Natural killer cell treated with Interleukin-12 subunit alpha and Interleukin-12 subunit beta and Interleukin-15 and Interleukin-18, amount 100 ng/mL, for 72 hours (primary cell): ENCODE measurements around the gene ZEB1. TPM values are rescaled to one million over a fixed set of nuclear protein-coding genes. Genes with fewer than 3 reads are reported as not detected.
A peak's percentile ranks its signal among the peaks of the same experiment; 100 is the strongest.
"Not testable (repeated sequence)": the region's sequence is repeated elsewhere in the genome, so short reads cannot be mapped to it uniquely, and the experiment has no call there.

ENCODE experiments used
- ATAC-seq, 2 donors: fragments of 150-1000 bp; cut with Tn5 transposase in 1 of 2; sonication (Bioruptor Pico), chemical (Tn5 transposase) in 1 of 2; 2 replicates each; pipeline ENCODE4 v1.10.0; 2021
- DNase-seq: peaks from one replicate; pipeline ENCODE4 v3.0.0; 2022; ENCODE audit warnings: low spot score
- H3K27ac Mint-ChIP-seq, 2 donors: 1 replicate in 1 of 2; 2 replicates in 1 of 2; pipeline ENCODE4 v1.8.0; 2022; ENCODE audit warnings: mixed read lengths in 2 of 2, mild to moderate bottlenecking in 1 of 2, moderate library complexity in 1 of 2
- H3K27me3 Mint-ChIP-seq, 2 donors: 1 replicate in 1 of 2; 2 replicates in 1 of 2; pipeline ENCODE4 v1.8.0; 2022; ENCODE audit warnings: mixed read lengths in 2 of 2
- H3K36me3 Mint-ChIP-seq: one replicate; pipeline ENCODE4 v1.8.0; 2022; ENCODE audit warnings: mixed read lengths
- H3K4me1 Mint-ChIP-seq, 2 donors: 1 replicate in 1 of 2; 2 replicates in 1 of 2; pipeline ENCODE4 v1.8.0; 2022; ENCODE audit warnings: low read depth in 2 of 2, mixed read lengths in 2 of 2, mild to moderate bottlenecking in 1 of 2
- H3K4me3 Mint-ChIP-seq: one replicate; pipeline ENCODE4 v1.8.0; 2022; ENCODE audit warnings: mixed read lengths
- H3K9me3 Mint-ChIP-seq: 2 replicates; pipeline ENCODE4 v1.8.0; 2022; ENCODE audit warnings: mixed read lengths
- total RNA-seq, 2 donors: library from RNA; stranded (reverse); gene quantifications; one replicate each; pipeline ENCODE4 v1.2.3, GENCODE V29; 2022

ZEB1 gene
- total RNA-seq, 2 donors from 2014 or later, result 20.0 to 42.8 TPM

DNA sequence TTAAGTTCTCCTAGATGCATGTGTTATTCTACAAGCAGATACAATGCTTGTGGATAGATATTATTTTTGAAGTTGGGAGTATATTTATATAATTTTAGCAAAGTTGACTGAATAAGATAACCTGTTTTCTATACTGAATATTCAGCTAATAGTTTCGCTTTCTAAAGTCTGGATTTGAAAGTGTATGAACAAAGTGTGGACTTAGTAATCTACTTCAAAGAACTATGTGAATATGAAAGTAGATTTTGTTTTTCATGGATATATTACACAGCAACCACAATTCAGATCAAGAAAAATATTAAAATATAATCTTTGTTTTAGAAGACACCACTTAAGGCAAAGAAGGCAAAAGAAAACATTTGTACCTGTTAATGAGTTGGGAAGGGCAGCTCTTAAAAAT is 78.8 kb downstream of the ZEB1 start:
- DNase-seq, result no peak
- no peaks in the 10 kb centered on the region for H3K36me3 Mint-ChIP-seq
- peaks cover 14 to 15% of the 10 kb centered on the region in 2 donors for H3K4me1 Mint-ChIP-seq
- ATAC-seq, result no peak
- no peaks in the 10 kb centered on the region for H3K9me3 Mint-ChIP-seq
- no peak overlapping the region for H3K4me3 Mint-ChIP-seq
- no peaks in the 10 kb centered on the region for H3K27me3 Mint-ChIP-seq
- H3K27ac Mint-ChIP-seq, result no peak overlapping the region

DNA sequence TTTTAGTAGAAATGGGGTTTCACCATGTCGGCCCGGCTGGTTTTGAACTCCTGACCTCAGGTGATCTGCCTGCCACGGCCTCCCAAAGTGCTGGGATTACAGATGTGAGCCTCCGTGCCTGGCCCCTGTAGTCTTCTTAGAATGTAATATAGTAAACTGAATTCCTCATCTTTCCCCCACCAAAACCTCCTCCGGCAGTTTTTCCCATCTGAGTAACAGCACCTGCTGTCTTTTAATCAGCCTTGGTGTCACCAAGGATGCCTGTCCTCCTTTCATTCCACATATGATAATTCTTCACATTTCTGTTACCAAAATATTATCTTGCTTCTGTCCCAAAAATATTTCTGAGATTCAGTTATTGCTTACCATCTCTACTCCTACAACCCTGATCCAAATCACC is 80.2 kb downstream of the ZEB1 start:
- no peak overlapping the region for H3K27ac Mint-ChIP-seq
- no peak overlapping the region for H3K4me3 Mint-ChIP-seq
- H3K36me3 Mint-ChIP-seq, result no peaks in the 10 kb centered on the region
- no peaks in the 10 kb centered on the region for H3K27me3 Mint-ChIP-seq
- DNase-seq (no peak), ATAC-seq (no peak)
- peaks cover 10 to 14% of the 10 kb centered on the region in 2 donors for H3K4me1 Mint-ChIP-seq
- no peaks in the 10 kb centered on the region for H3K9me3 Mint-ChIP-seq

DNA sequence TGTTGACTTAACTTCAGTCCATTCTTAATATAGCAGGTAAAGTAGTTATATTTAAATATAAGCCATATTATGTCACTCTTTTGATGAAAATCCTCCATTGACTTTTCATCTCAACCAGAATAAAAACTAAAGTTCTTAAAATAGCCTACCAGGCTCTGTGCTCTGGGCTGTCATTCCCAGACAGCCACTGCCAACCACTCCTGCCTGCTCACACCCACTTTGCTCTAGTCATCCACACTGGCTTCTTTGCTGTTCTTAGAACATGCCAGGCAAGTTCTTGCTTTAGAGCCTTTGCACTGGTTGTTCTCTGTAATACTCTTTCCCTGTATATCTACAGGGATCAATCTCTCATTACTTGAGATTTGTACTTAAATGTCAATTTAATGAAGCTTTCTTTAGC is 80.6 kb downstream of the ZEB1 start:
- Mint-ChIP-seq H3K4me3 (no peak overlapping the region), H3K9me3 (no peaks in the 10 kb centered on the region), H3K27ac (no peak overlapping the region), H3K36me3 (no peaks in the 10 kb centered on the region), H3K4me1 (peaks cover 14% of the 10 kb centered on the region in 2 donors), H3K27me3 (no peaks in the 10 kb centered on the region)
- ATAC-seq (no peak), DNase-seq (no peak)

DNA sequence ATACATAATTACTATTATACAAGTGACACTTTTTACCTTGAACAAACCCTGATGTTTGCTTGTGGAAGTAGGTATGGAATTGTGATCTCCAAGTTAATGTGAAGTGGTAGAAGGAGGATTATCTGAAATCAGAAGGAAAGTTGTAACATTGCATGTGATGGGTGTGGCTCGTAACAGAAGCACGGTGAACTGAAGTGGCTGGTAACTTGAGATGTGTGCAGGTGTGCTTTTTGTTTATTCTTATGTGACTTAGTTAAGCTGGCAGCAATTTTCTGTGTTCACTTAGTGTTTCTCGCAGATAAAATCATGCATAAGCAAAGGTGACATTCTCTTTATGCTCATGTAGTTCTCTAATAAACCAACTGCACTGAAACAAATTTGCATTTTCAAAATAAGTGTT is 82.3 kb downstream of the ZEB1 start:
- H3K36me3 Mint-ChIP-seq, result no peaks in the 10 kb centered on the region
- DNase-seq, result no peak
- H3K4me3 Mint-ChIP-seq, result no peak overlapping the region
- no peak for ATAC-seq
- H3K27ac Mint-ChIP-seq, result no peak overlapping the region
- H3K9me3 Mint-ChIP-seq, result no peaks in the 10 kb centered on the region
- H3K27me3 Mint-ChIP-seq, result no peaks in the 10 kb centered on the region
- H3K4me1 Mint-ChIP-seq, result peaks cover 11 to 16% of the 10 kb centered on the region in 2 donors

DNA sequence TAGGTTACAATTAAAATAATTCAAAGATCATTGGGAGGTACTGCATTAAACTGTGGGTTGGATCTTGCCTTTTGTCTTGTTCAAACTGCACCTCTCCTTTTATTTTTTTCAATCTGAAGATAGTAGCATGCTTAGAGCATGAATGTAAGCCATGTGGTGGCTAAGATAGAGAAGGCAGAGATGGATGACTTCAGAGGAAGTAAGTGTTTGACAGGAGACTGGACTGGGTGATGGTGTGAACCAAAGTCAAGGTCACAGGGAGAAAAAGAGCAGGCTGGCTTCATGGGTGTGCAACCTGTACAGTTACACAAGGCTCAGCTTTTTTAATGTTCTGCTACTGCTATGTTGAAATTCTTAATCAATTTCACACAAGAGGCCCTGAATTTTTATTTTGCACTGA is 85.6 kb downstream of the ZEB1 start:
- DNase-seq, result no peak
- H3K36me3 Mint-ChIP-seq, result no peaks in the 10 kb centered on the region
- H3K27me3 Mint-ChIP-seq, result no peaks in the 10 kb centered on the region
- H3K9me3 Mint-ChIP-seq, result no peaks in the 10 kb centered on the region
- no peak overlapping the region for H3K4me3 Mint-ChIP-seq
- no peak overlapping the region for H3K27ac Mint-ChIP-seq
- peaks cover 7 to 16% of the 10 kb centered on the region in 2 donors for H3K4me1 Mint-ChIP-seq
- ATAC-seq, result peak; percentile 43 to 55

DNA sequence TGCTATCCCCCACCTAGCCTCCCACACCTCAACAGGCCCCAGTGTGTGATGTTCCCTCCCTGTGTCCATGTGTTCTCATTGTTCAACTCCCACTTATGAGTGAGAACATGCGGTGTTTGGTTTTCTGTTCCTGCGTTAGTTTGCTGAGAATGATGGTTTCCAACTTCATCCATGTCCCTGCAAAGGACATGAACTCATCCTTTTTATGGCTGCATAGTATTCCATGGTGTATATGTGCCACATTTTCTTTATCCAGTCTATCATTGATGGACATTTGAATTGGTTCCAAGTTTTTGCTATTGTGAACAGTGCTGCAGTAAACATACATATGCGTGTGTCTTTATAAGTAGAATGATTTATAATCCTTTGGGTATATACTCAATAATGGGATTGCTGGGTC is 86.8 kb downstream of the ZEB1 start:
- not testable (repeated sequence) for H3K4me3 Mint-ChIP-seq, H3K27me3 Mint-ChIP-seq, ATAC-seq, H3K36me3 Mint-ChIP-seq, H3K27ac Mint-ChIP-seq, H3K9me3 Mint-ChIP-seq, DNase-seq
- peaks cover 7 to 16% of the 10 kb centered on the region in 2 donors for H3K4me1 Mint-ChIP-seq

DNA sequence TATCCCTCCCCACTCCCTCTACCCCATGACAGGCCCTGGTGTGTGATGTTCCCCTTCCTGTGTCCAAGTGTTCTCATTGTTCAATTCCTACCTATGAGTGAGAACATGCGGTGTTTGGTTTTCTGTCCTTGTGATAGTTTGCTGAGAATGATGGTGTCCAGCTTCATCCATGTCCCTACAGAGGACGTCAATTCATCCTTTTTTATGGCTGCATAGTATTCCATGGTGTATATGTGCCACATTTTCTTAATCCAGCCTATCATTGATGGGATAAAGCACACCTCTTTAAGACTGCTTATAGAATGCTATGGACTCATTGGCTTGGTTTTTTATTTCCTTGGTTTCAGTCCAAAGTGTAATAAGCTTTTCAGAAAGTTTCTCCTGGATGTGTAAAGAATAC is 93.4 kb downstream of the ZEB1 start:
- not testable (repeated sequence) for ATAC-seq, H3K4me1 Mint-ChIP-seq

DNA sequence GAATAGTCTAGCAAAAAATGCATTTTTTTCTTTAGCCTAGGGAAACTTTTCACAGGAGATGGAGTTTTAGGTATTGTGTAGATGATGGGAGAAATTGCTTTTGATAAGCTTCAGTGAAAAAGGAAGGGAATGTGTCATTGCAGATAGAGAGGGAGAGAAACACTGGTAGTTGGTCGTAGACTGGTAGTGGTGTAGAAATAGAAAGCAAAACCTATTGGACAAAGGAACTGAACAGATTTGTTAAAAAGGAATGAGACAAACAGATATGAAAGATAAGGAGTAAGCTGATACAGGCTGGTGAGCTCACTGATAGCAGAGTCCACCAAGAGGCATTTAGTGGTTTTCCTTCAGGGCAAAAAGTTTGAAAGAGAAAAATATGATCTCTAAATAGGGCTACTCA is 94.3 kb downstream of the ZEB1 start:
- H3K9me3 Mint-ChIP-seq, result no peaks in the 10 kb centered on the region
- peaks cover 6 to 12% of the 10 kb centered on the region in 2 donors for H3K4me1 Mint-ChIP-seq
- no peaks in the 10 kb centered on the region for H3K27me3 Mint-ChIP-seq
- no peak overlapping the region for H3K27ac Mint-ChIP-seq
- ATAC-seq (no peak), DNase-seq (no peak)
- H3K4me3 Mint-ChIP-seq, result no peak overlapping the region
- H3K36me3 Mint-ChIP-seq, result peaks cover 6% of the 10 kb centered on the region

More for the DNA sequence above, 93.4 kb downstream of the ZEB1 start:
- H3K9me3 Mint-ChIP-seq, H3K36me3 Mint-ChIP-seq, H3K27me3 Mint-ChIP-seq, H3K27ac Mint-ChIP-seq, DNase-seq, H3K4me3 Mint-ChIP-seq: not testable (repeated sequence)

DNA sequence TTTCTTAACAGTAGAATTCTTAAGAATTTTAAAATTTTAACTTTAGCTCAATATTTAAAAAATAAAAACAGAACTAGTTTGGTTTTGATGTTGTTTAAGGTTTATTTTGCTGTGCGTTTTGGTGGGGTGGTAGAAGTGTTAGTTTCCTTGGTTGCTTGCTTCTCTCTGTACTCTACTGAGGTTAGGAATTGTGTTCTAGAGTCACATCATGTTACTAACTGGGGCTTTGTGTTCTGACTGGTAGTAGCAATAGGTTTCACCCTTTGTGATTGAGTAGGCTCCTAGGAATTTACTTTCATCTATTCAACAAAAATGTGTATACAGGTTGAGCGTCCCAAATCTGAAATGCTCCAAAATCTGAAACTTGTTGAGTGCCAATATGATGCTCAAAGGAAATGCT is 99.5 kb downstream of the ZEB1 start:
- no peak overlapping the region for H3K27ac Mint-ChIP-seq
- DNase-seq (no peak), ATAC-seq (no peak)
- H3K4me1 Mint-ChIP-seq, result peaks cover 7 to 20% of the 10 kb centered on the region in 2 donors
- H3K9me3 Mint-ChIP-seq, result no peaks in the 10 kb centered on the region
- no peaks in the 10 kb centered on the region for H3K36me3 Mint-ChIP-seq
- no peak overlapping the region for H3K4me3 Mint-ChIP-seq
- H3K27me3 Mint-ChIP-seq, result no peaks in the 10 kb centered on the region

DNA sequence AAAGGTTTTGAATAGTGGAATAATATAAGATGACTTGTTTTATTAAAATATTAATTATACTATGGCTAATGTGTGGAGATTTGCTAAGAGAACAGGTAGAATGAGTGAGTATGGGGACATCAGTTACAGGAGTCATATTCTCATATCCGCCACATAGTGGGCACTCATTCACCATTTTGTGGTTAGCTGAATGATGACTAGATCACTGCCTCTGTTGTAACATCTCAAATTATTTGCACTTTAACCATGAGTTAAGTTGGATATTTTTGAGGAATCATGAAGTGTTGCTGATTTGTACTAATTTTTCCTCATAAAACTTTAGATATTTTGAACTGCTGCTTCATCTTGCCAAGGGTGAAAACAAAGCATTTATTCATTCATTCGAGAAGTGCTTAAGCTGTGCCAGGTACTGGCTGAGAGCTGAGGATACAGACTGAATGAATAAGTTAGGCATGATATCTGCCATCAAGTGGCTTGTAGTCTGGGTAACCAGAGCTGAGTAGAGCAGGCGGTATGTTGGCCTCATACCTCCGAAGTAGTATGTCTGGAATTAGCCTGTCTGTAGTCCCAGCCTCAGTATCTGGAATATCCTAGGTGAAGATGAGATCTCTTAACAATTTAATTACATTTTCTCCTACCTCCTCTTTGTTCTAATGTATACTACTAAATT is 100.5 kb downstream of the ZEB1 start:
- peaks cover 6 to 20% of the 10 kb centered on the region in 2 donors for H3K4me1 Mint-ChIP-seq
- no peaks in the 10 kb centered on the region for H3K27me3 Mint-ChIP-seq
- no peak for ATAC-seq
- no peak overlapping the region for H3K27ac Mint-ChIP-seq
- H3K9me3 Mint-ChIP-seq, result no peaks in the 10 kb centered on the region
- H3K4me3 Mint-ChIP-seq, result no peak overlapping the region
- DNase-seq, result no peak
- H3K36me3 Mint-ChIP-seq, result no peaks in the 10 kb centered on the region

DNA sequence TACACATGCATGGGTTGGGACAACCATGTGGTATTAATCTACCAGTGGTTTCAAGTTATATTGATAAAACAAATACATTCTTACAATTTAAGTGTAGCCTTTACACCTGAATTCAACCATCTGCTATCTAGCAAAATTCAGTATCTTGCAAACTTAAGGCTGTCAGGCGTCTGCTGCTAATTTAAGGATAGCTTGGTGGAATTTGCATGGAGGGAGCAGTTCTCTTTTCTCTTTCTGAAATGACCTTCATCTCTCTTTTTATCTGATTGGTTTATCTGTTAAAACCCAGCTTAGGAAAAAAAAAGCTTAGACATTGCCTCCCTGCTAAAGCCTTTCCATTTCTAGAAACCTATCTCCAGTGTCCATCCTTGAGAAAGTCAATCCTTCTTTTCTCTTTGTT is 102.3 kb downstream of the ZEB1 start:
- Mint-ChIP-seq H3K36me3 (no peaks in the 10 kb centered on the region), H3K9me3 (no peaks in the 10 kb centered on the region), H3K27ac (no peak overlapping the region), H3K27me3 (no peaks in the 10 kb centered on the region), H3K4me1 (peaks cover 6 to 20% of the 10 kb centered on the region in 2 donors), H3K4me3 (no peak overlapping the region)
- ATAC-seq (no peak), DNase-seq (no peak)

DNA sequence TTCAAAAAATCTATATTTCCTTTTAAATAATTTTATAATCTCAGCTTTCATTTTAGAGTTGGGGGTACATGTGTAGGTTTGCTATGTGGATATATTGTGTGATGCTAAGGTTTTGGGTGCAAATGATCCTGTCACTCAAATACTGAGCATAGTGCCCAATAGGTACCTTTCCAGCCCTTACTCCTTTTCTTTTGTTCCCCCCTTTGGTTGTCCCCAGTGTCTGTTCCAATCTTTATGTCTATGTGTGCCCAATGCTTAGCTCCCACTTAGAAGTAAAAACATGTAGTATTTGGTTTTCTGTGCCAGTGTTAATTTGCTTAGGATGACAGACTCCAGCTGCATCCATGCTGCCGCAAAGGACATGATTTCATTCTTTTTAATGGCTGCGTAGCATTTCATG is 103.6 kb downstream of the ZEB1 start:
- no peaks in the 10 kb centered on the region for H3K36me3 Mint-ChIP-seq
- no peak overlapping the region for H3K27ac Mint-ChIP-seq
- H3K9me3 Mint-ChIP-seq, result no peaks in the 10 kb centered on the region
- peaks cover 6 to 17% of the 10 kb centered on the region in 2 donors for H3K4me1 Mint-ChIP-seq
- H3K27me3 Mint-ChIP-seq, result no peaks in the 10 kb centered on the region
- no peak for ATAC-seq
- no peak overlapping the region for H3K4me3 Mint-ChIP-seq
- DNase-seq, result no peak

DNA sequence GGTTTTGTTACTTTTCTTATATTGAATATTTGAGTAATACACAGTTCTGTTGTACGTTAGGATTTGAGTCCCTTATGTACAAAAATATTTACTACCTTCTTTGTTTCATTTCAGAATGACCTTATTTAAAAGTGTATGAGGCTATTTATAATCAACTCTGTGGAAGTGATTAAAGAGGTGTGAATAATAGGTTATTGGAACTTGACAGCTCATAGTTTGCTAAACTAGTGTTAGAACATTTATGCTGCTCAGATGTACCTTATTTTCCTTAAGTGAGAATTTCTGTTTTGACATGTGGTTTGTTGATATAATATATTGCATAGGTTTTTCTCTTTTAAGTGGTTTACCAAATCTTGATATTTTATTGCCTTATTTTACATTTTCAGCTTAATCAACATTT is 105.5 kb downstream of the ZEB1 start:
- Mint-ChIP-seq H3K36me3 (peaks cover 6% of the 10 kb centered on the region), H3K4me3 (no peak overlapping the region), H3K9me3 (peaks cover 2% of the 10 kb centered on the region), H3K27ac (no peak overlapping the region), H3K4me1 (peaks cover 6 to 14% of the 10 kb centered on the region in 2 donors), H3K27me3 (no peaks in the 10 kb centered on the region)
- no peak for DNase-seq
- ATAC-seq, result no peak

DNA sequence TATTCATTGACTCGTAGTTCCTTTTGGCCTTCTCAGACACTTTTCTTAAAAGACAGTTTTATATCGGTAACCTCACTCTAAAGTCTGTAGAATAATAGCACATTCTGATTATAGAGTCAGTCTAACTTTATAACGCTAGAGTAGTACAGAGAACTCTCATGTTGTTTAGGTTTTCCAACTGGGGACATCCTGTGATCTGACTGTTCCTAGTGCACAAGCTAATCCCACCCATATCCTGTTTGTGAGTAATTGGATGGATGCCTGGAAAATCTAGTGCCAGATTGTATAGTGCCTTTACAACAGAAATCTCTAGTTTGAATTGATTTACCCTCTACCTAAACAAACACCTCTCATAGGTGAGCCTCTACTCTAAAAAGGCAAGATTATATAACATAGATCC is 107.4 kb downstream of the ZEB1 start:
- Mint-ChIP-seq H3K27ac (no peak overlapping the region), H3K27me3 (no peaks in the 10 kb centered on the region), H3K4me1 (peaks cover 6% of the 10 kb centered on the region in 2 donors), H3K4me3 (no peak overlapping the region), H3K9me3 (peaks cover 2% of the 10 kb centered on the region), H3K36me3 (peaks cover 6% of the 10 kb centered on the region)
- ATAC-seq (no peak), DNase-seq (no peak)

DNA sequence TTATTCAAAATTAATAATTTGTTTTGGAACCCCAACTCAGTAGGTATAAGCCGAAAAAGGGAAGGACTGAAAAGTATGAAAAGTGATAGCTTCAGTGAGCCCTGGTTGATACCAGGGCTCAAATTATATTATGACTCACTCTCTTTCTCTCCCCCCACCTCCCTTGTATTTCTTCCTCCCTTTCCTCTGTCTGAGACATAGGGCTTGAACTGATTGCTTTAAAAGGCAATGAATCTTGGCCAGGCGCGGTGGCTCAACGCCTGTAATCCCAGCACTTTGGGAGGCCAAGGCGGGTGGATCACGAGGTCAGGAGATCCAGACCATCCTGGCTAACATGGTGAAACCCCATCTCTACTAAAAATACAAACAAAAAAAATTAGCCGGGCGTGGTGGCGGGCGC is 108.3 kb downstream of the ZEB1 start:
- not testable (repeated sequence) for H3K4me3 Mint-ChIP-seq, ATAC-seq, H3K27me3 Mint-ChIP-seq, DNase-seq, H3K36me3 Mint-ChIP-seq, H3K4me1 Mint-ChIP-seq, H3K27ac Mint-ChIP-seq, H3K9me3 Mint-ChIP-seq
